Keratinocyte (primary cell): Measurements from ENCODE around the gene NLRP12. TPM values are rescaled to one million over a fixed set of nuclear protein-coding genes. Genes with fewer than 3 reads are reported as not detected.

ENCODE experiments used
- DNase-seq: peaks from one replicate; pipeline ENCODE4 v3.0.0-alpha.2; 2011; ENCODE audit warnings: low read depth, missing footprints, low spot score
- FAIRE-seq: peaks from 2 replicates; lab custom pipeline; 2011; peaks lifted over from hg19 to GRCh38; lab: Jason Lieb, UNC
- H2AFZ ChIP-seq: 2 replicates; pipeline ENCODE4 v1.6.0; 2012; ENCODE audit warnings: low read length, control low read depth, inconsistent platforms; ENCODE audit not compliant: control insufficient read depth
- H3K27ac ChIP-seq: 2 replicates; pipeline ENCODE4 v1.5.1; 2011; ENCODE audit warnings: low read length; ENCODE audit not compliant: control insufficient read depth, insufficient read depth
- H3K27me3 ChIP-seq: 3 replicates; pipeline ENCODE4 v1.6.0; 2011; ENCODE audit warnings: low read length; ENCODE audit not compliant: control insufficient read depth, insufficient read depth; ENCODE audit errors: extremely low read depth
- H3K36me3 ChIP-seq, 2 experiments: 2 replicates in 1 of 2; 3 replicates in 1 of 2; pipeline ENCODE4 v1.5.1; 2011; ENCODE audit warnings: low read length in 2 of 2, mild to moderate bottlenecking in 1 of 2; ENCODE audit not compliant: control insufficient read depth in 2 of 2, insufficient read depth in 2 of 2; ENCODE audit errors: extremely low read depth in 1 of 2
- H3K4me1 ChIP-seq: 3 replicates; pipeline ENCODE4 v1.5.1; 2011; ENCODE audit warnings: low read length; ENCODE audit not compliant: control insufficient read depth, insufficient read depth; ENCODE audit errors: extremely low read depth
- H3K4me2 ChIP-seq: 3 replicates; pipeline ENCODE4 v1.6.0; 2011; ENCODE audit warnings: low read depth, low read length; ENCODE audit not compliant: control insufficient read depth, insufficient read depth; ENCODE audit errors: extremely low read depth
- H3K4me3 ChIP-seq, 3 experiments: fragments of 200-600 bp in 1 of 3; sonication (generic) in 1 of 3; 2 replicates in 2 of 3; 3 replicates in 1 of 3; pipeline ENCODE4 v1.5.1; 2011 to 2016; ENCODE audit warnings: low read length in 3 of 3, mild to moderate bottlenecking in 3 of 3, control low read depth in 2 of 3, inconsistent platforms in 1 of 3, low read depth in 1 of 3, mixed read lengths in 1 of 3, mixed run types in 1 of 3, moderate library complexity in 1 of 3; ENCODE audit not compliant: control insufficient read depth in 2 of 3, insufficient read depth in 2 of 3; ENCODE audit errors: extremely low read depth in 1 of 3
- H3K79me2 ChIP-seq: 2 replicates; pipeline ENCODE4 v1.6.0; 2012; ENCODE audit warnings: low read length; ENCODE audit not compliant: control insufficient read depth, insufficient read depth
- H3K9ac ChIP-seq: 3 replicates; pipeline ENCODE4 v1.6.0; 2011; ENCODE audit warnings: low read length; ENCODE audit not compliant: control insufficient read depth, insufficient read depth; ENCODE audit errors: extremely low read depth
- H3K9me1 ChIP-seq: 3 replicates; pipeline ENCODE4 v1.6.0; 2011; ENCODE audit warnings: low read length; ENCODE audit not compliant: control insufficient read depth, insufficient read depth; ENCODE audit errors: extremely low read depth
- H3K9me3 ChIP-seq: 2 replicates; pipeline ENCODE4 v1.5.1; 2012; ENCODE audit warnings: low read depth, low read length; ENCODE audit not compliant: control insufficient read depth
- H4K20me1 ChIP-seq: 3 replicates; pipeline ENCODE4 v1.6.0; 2011; ENCODE audit warnings: low read length; ENCODE audit not compliant: control insufficient read depth, insufficient read depth; ENCODE audit errors: extremely low read depth
- EZH2 ChIP-seq: IDR thresholded peaks from one replicate; pipeline ENCODE4 v1.6.1; 2012; ENCODE audit warnings: inconsistent platforms, mild to moderate bottlenecking, low read length, moderate library complexity
- dilution Hi-C: fragments of 300-500 bp; cut with MboI; formaldehyde crosslinking; loops from one replicate; pipeline ENCODE4 v1.7.0; 2020; ENCODE audit warnings: low sequenced_read_pairs; ENCODE audit not compliant: extremely low pct_ligation_motif_present
- polyA minus RNA-seq, 3 experiments: library from RNA; depleted of rRNA, polyadenylated mRNA; stranded (reverse); fragments of >200 nt; gene quantifications; 1 replicate in 1 of 3; 2 replicates in 1 of 3; 3 replicates in 1 of 3; pipeline ENCODE4 v1.2.3, GENCODE V29; 2011
- polyA plus RNA-seq, 5 experiments: library from polyadenylated mRNA; depleted of rRNA in 3 of 5; stranded (reverse) in 3 of 5; stranded (forward) in 1 of 5; unstranded in 1 of 5; fragments of >200 nt; gene quantifications; 1 replicate in 1 of 5; 2 replicates in 3 of 5; 3 replicates in 1 of 5; pipeline versions ENCODE4 v1.2.1 to v1.2.3, GENCODE V29; 2011 to 2012; ENCODE audit warnings: missing spikeins in 2 of 5, low read depth in 1 of 5, low replicate concordance in 1 of 5
- TF ChIP-seq, protein P1 (sequence below), 3 experiments: IDR thresholded peaks in 1 of 3; conservative IDR thresholded peaks in 1 of 3; optimal IDR thresholded peaks in 1 of 3; 2 replicates in 2 of 3; 3 replicates in 1 of 3; pipeline versions ENCODE3 to v1.5.1; 2011; ENCODE audit warnings: low read length in 3 of 3, mild to moderate bottlenecking in 3 of 3, moderate library complexity in 2 of 3, control low read depth in 1 of 3, inconsistent platforms in 1 of 3; ENCODE audit not compliant: insufficient read depth in 2 of 3; ENCODE audit errors: extremely low read depth in 1 of 3

NLRP12 gene, protein sequence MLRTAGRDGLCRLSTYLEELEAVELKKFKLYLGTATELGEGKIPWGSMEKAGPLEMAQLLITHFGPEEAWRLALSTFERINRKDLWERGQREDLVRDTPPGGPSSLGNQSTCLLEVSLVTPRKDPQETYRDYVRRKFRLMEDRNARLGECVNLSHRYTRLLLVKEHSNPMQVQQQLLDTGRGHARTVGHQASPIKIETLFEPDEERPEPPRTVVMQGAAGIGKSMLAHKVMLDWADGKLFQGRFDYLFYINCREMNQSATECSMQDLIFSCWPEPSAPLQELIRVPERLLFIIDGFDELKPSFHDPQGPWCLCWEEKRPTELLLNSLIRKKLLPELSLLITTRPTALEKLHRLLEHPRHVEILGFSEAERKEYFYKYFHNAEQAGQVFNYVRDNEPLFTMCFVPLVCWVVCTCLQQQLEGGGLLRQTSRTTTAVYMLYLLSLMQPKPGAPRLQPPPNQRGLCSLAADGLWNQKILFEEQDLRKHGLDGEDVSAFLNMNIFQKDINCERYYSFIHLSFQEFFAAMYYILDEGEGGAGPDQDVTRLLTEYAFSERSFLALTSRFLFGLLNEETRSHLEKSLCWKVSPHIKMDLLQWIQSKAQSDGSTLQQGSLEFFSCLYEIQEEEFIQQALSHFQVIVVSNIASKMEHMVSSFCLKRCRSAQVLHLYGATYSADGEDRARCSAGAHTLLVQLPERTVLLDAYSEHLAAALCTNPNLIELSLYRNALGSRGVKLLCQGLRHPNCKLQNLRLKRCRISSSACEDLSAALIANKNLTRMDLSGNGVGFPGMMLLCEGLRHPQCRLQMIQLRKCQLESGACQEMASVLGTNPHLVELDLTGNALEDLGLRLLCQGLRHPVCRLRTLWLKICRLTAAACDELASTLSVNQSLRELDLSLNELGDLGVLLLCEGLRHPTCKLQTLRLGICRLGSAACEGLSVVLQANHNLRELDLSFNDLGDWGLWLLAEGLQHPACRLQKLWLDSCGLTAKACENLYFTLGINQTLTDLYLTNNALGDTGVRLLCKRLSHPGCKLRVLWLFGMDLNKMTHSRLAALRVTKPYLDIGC
- polyA plus RNA-seq (not detected in 3 replicates), polyA minus RNA-seq (not detected in 3 replicates)
- polyA plus RNA-seq (2011; ENCODE audit: low read depth), result not detected
- not detected in 2 replicates for polyA plus RNA-seq (2011; cell fraction: cytosol; rRNA removed)
- not detected in 2 replicates for polyA plus RNA-seq (2011; cell fraction: nucleus; rRNA removed)
- polyA plus RNA-seq (2012; ENCODE audit: low replicate concordance), result not detected in 2 replicates
- not detected for polyA minus RNA-seq (2011; cell fraction: cytosol; rRNA and poly(A)+ RNA removed)
- not detected in 2 replicates for polyA minus RNA-seq (2011; cell fraction: nucleus; rRNA and poly(A)+ RNA removed)

DNA sequence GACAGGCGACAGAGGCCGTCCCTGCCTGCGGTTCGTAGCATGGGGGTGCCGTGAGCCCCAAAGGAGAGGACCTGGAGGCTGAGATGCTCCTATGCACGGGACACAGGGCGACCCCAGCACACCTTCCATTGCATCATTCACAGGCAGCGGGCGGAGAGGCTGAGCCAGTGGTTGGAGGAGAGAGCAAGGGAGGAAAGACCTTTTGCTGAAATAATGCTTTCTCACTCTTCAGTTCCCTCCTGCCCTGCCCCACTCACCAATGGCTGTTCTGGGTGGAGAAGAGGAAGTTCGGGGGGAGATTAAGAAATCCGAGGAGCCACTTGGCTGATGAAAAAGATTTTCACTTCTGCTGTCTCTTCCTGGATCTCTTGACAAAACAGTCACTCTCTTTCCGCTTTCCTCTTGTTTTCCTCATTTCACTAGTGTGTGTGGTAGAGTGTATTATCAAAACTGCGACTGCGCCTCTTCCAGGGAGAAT lies at the start of gene NLRP12:
NLRP12 (minus strand) TSS at position 181 of the 478 bp plus-strand sequence; CDS start at position 41, 140 bp downstream.
- DNase-seq, result no peak
- Histone ChIP-seq H3K9me1 (no peaks in the 10 kb centered on the region), H4K20me1 (no peaks in the 10 kb centered on the region), H3K9me3 (no peaks in the 10 kb centered on the region), H3K27ac (no peak within 1 kb of the TSS), H3K79me2 (no peaks in the 10 kb centered on the region), H3K9ac (no peak within 1 kb of the TSS), H3K27me3 (no peaks in the 10 kb centered on the region), H3K36me3 (no peaks in the 10 kb centered on the region), H2AFZ (no peak within 1 kb of the TSS), H3K4me1 (no peaks in the 10 kb centered on the region), H3K4me3 (no peak within 1 kb of the TSS), H3K4me2 (no peak within 1 kb of the TSS)
- no peak for FAIRE-seq
- no peak for TF ChIP-seq EZH2
- TF ChIP-seq, protein P1, sequence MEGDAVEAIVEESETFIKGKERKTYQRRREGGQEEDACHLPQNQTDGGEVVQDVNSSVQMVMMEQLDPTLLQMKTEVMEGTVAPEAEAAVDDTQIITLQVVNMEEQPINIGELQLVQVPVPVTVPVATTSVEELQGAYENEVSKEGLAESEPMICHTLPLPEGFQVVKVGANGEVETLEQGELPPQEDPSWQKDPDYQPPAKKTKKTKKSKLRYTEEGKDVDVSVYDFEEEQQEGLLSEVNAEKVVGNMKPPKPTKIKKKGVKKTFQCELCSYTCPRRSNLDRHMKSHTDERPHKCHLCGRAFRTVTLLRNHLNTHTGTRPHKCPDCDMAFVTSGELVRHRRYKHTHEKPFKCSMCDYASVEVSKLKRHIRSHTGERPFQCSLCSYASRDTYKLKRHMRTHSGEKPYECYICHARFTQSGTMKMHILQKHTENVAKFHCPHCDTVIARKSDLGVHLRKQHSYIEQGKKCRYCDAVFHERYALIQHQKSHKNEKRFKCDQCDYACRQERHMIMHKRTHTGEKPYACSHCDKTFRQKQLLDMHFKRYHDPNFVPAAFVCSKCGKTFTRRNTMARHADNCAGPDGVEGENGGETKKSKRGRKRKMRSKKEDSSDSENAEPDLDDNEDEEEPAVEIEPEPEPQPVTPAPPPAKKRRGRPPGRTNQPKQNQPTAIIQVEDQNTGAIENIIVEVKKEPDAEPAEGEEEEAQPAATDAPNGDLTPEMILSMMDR (optimal IDR thresholded peaks at IDR 0.05 in 1 of 3, IDR thresholded peaks at IDR 0.05 in 1 of 3, conservative IDR thresholded peaks at IDR 0.05 in 1 of 3; ENCODE audit: extremely low read depth in 1 of 3, insufficient read depth in 2 of 3, low read length in 3 of 3), result no peak
- dilution Hi-C loops, result no loop called here

DNA sequence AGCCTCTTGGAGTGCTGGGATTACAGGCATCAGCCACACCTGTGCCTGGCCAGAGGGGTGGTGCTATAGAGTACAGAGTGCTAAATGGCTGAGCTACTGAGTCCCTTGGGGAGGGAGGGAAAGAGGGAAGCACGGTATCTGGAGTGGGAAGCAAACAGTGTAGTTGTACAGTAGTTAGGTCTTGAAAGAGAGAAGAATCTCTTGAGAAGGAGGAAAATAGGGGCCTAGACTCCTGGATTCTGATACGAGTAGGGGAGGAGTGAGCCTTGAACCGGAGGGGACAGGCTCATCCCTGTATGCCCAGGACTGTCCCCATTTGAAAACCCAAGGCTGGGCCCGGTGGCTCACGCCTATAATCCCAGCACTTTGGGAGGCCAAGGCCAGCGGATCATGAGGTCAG lies 48.6 kb upstream of the NLRP12 start:
- no peak overlapping the region for H3K4me3 ChIP-seq
- no peak overlapping the region for H3K27ac ChIP-seq
- H2AFZ ChIP-seq, result no peak overlapping the region
- H3K9ac ChIP-seq, result no peak overlapping the region
- no peaks in the 10 kb centered on the region for H3K9me3 ChIP-seq
- dilution Hi-C loops, result no loop called here
- peaks cover 2% of the 10 kb centered on the region for H3K4me1 ChIP-seq
- peaks cover 10% of the 10 kb centered on the region in 2 experiments for H3K36me3 ChIP-seq
- H4K20me1 ChIP-seq, result no peaks in the 10 kb centered on the region
- no peaks in the 10 kb centered on the region for H3K27me3 ChIP-seq
- TF ChIP-seq, protein P1 (optimal IDR thresholded peaks at IDR 0.05 in 1 of 3, IDR thresholded peaks at IDR 0.05 in 1 of 3, conservative IDR thresholded peaks at IDR 0.05 in 1 of 3; ENCODE audit: extremely low read depth in 1 of 3, insufficient read depth in 2 of 3, low read length in 3 of 3), result no peak
- no peak for TF ChIP-seq EZH2
- H3K79me2 ChIP-seq, result peaks cover 7% of the 10 kb centered on the region
- FAIRE-seq (no peak), DNase-seq (no peak)
- no peaks in the 10 kb centered on the region for H3K9me1 ChIP-seq
- H3K4me2 ChIP-seq, result no peak overlapping the region
